Dedifferentiated amniotic fluid mesenchymal stem cell (primary cell): ENCODE measurements around the gene MTCL1.

Experiments used
- DNase-seq: peaks from one replicate; pipeline ENCODE4 v3.0.0-alpha.2; 2016; ENCODE audit errors: extremely low spot score

The MTCL1 gene

DNA sequence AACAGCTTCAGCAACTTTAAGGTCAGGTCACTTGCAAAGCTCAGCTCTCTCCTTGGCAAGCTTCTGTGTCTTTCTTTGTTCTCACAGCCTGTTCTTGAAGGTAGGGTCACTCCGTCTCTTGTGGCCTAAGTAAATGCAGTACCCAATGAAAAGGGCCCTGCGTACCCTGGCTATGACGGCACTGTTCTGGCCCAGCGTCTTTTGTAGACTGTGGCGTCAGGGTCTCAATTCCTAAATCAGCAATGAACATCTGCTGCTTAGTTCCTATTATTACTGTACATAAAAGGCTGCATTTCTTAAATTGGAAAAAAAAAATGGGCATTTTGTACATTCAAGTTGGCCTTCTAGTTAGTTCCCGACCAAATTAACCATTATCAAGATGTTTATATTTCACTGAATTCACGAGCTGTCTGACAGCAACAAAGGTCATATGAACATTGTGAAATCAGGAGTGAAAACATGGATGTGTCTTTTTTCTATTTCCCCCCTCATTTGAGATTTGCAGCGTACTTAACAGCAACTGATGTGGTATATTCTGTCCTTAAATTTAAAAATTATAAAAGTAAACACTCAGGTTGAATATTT lies 17.0 kb upstream of the MTCL1 start:
- no peak for DNase-seq

DNA sequence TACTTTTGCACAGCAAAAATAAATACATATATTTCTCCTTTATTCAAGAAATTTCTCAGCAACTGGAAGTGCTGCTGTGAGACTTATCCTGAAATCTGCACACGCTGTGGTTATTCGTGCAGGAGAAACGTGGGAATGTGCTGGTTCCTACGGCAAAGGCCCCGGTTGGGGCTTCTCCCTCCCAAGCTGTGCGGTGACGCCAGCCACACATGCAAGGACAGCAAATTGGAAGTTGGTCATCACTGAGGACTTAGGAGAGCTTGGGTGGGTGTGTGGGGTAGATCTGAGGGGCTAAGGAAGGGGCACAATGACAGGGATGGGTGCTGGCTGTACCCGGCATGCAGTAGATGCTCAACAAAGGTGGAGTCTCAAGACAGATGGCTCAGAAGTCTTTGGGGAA lies 16.5 kb upstream of the MTCL1 start:
- no peak for DNase-seq

GRCh38 chr18:8689517-8689916 lies 15.8 kb upstream of the MTCL1 start:
- no peak for DNase-seq

DNA sequence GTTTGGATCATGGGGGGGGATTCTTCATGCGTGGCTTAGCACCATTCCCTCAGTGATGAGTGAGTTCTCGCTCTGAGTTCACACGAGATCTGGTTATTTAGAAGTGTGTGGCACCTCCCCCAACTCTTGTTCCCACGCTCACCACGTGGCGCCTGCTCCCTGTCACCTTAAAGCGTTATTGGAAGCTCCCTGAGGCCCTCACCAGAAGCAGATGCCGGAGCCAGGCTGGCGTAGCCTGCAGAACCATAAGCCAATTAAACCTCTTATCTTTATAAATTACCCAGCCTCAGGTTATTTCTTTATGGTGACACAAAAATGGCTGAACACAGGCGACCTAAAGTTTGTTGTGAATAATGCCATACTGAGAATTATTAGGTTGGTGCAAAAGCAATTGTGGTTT lies 10.5 kb upstream of the MTCL1 start:
- no peak for DNase-seq

DNA sequence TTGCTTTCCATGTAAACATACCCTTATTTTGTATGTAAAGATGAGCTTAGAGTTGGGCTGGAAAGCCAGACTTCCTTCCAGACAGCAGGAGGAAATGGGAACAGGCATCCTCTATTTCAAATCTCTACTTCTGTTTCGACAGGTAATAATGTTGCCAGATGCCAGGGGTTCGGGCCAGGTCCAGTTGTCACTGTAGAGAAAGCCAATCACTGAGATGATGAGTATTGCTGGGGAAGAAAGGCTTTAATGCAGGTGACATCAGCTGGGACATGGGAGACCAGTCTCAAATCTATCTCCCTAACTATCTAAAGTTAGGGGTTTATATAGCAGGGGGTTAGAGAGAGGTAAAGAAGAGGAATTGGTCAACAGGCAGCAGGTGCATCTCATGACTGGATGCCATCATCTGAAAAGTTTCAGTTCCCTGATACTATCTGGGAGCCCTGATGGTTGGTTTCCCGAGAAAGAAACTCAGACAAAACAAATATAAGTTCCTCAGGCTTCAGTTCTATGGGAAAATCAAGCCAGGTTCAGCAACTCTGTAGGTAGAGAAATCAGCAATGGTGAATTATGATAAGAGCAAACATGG lies 9.3 kb upstream of the MTCL1 start:
- DNase-seq, result no peak

DNA sequence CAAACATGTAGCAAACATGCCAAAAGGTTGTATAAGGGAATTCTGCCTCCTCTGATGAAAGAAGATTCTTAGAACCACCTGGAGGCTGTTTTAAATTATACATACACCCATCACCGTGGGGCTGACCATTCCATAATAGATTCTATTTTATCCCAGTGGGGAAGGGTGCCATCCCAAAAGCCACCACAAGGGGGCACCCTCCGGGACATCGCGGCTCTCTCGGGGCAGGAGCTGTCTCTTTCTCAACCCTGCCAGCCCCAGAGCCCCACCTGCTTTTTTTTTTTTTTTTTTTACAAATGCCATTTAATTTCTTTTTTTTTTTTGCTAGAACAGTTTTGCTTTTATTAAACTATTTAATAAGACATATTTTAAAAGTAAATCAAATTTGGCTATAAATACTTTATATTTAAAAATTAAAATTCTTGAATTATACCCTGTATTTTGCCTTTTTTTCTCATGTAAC lies 8.6 kb upstream of the MTCL1 start:
- DNase-seq, result peak; percentile 60

DNA sequence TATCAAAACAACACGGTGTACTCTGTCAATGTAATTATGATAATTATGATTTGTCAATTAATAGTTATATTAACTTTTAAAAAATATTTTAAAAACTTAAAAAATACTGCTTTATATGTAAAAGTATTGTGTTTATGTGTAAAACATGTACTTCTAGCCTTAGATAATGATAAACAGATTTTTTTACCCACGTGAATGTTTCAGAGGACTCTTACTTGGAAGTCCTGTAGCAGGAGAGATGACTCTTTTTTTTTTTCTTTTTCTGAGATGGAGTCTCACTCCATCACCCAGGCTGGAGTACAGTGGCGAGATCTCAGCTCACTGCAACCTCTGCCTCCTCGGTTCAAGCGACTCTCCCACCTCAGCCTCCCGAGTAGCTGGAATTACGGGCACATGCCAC lies 6.2 kb upstream of the MTCL1 start:
- no peak for DNase-seq

- no peak for DNase-seq
These were observed 5.4 kb upstream of the MTCL1 start for GRCh38 chr18:8699948-8700347.

DNA sequence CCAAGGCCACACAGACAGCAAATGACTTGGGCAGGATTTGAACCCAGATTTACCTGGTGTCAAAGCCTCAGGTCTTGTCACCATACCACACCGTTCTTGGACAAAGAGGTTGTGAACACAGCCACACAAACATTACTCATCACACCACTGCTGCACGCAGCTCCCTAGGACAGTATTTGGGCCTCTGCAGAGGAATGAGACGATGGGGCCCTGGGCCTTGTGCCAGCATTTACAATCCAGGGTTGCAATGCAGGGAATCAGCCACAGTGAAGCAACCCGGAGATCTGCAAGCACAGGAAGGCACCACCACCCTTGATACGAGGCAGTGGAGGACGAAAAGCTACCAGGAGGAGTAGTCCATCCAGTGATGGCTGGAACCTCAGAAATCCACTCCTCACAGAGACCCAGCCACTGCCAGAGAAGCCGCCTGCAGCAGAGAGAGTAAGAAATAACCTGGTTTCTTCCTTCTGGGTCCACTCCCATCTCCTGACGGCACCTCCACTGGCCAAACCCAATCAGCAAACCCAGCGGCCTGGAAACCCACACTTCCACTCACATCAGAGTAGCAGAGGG lies 3.7 kb upstream of the MTCL1 start:
- DNase-seq, result peak; percentile 83

- DNase-seq, result no peak
These were observed 2.7 kb upstream of the MTCL1 start for GRCh38 chr18:8702668-8703067.

- no peak for DNase-seq
These were observed 2.2 kb upstream of the MTCL1 start for GRCh38 chr18:8703092-8703709.

GRCh38 chr18:8703781-8704301 lies 1.5 kb upstream of the MTCL1 start:
- no peak for DNase-seq

- DNase-seq, result peak; percentile 82
These were observed 757 bp upstream of the MTCL1 start for GRCh38 chr18:8704361-8705237.

DNA sequence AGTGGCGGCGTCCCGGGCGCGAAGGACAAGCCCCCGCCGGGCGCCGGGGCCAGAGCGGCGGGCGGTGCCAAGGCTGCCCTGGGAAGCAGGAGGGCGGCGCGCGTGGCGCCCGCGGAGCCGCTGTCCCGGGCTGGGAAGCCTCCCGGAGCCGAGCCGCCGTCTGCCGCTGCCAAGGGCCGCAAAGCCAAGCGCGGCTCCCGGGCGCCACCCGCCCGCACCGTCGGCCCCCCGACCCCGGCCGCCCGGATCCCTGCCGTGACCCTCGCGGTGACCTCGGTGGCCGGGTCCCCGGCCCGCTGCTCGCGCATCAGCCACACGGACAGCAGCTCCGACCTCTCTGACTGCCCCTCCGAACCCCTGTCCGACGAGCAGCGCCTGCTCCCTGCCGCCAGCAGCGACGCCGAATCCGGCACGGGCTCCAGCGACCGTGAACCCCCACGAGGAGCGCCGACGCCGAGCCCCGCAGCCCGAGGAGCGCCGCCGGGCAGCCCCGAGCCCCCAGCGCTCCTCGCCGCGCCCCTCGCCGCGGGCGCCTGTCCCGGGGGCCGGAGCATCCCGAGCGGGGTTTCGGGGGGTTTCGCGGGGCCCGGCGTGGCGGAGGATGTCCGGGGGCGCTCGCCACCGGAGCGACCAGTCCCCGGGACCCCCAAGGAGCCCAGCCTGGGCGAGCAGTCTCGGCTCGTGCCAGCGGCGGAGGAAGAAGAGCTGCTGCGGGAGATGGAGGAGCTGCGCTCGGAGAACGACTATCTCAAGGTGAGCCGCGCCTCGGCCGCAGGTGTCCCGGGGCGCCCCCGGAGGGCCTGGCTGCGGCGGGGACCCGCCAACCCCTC lies 820 bp downstream of the MTCL1 start:
- DNase-seq, result no peak

DNA sequence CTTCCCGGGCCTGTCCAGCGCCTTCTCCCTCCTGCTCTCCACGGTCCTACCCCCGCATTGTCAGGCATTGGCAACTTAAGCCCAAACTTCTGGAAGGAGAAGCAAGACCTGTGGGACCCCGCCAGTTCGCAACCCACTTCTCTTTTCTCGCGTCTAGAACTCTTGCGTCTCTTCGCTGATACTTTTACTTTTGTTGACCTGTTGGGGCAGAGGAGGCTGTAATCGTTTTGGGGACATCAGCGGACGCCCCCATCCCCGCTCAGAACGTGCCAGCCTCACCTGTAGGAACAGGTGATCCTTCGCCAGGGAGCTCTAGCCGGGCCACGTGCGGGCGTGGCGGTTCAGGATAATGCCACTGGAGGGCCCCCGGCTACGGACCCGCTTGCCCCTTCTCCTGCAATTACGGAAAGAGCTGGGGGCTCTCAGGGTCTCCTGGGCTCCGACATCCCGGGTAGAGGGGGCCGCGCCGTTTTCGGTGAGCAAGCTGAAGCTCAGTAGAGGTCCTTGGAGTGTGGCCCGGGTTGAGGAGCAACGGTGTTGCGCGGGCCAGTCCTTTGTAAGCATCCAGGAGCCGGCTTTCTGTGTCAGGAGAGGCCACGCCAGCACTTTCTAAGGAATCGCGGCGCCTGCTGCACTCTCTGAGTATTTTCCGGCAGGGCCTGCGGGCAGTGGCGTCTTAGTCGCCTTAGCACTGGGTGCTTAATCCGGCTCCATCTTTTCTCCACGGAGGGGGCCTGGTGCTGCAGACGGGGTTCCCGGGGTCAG lies 1.6 kb downstream of the MTCL1 start:
- DNase-seq, result peak; percentile 47

- DNase-seq, result peak; percentile 34
These were observed 2.4 kb downstream of the MTCL1 start for GRCh38 chr18:8707556-8708300.

DNA sequence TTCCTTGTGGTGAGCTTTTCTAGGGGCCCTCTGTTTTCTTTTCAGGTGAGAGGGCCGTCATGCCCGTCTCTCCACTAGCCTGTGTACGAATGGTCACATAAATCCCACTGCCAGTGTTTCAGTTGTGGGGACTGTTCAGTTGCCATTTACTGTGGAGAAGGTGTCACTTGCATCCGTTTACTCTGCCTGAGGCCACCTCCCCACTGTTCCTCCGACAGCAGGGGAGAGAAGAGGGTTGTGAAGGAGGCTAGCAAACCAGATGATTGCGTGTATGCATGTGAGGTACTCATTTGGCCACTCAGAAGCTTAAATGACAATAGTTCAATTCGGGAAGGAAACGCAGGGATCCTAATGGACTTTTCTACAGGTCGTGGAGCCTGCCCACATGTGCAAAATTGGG lies 3.3 kb downstream of the MTCL1 start:
- no peak for DNase-seq

GRCh38 chr18:8709248-8710059 lies 4.1 kb downstream of the MTCL1 start:
- no peak for DNase-seq

GRCh38 chr18:8711736-8712135 lies 6.4 kb downstream of the MTCL1 start:
- no peak for DNase-seq
